KOPT-K1 (cell line): ENCODE results near the gene GAK.

Experiments used
- H3K27ac ChIP-seq: fragments of 200-600 bp; sonication (generic); 2 replicates; pipeline ENCODE4 v1.5.1; 2016; ENCODE audit warnings: antibody characterized with exemption, mild to moderate bottlenecking, low read depth, low read length; ENCODE audit not compliant: poor library complexity, severe bottlenecking
- H3K36me3 ChIP-seq: fragments of 200-600 bp; sonication (generic); 2 replicates; pipeline ENCODE4 v1.5.1; 2017; ENCODE audit warnings: antibody characterized with exemption, mild to moderate bottlenecking, low read length, moderate library complexity; ENCODE audit not compliant: insufficient read depth
- H3K9me3 ChIP-seq: fragments of 200-600 bp; sonication (generic); 2 replicates; pipeline ENCODE4 v1.5.1; 2017; ENCODE audit warnings: antibody characterized with exemption, low read length, mild to moderate bottlenecking; ENCODE audit not compliant: insufficient read depth, poor library complexity, severe bottlenecking

The GAK gene

GRCh38 chr4:889516-889915 is 42.6 kb downstream of the GAK start:
- no peaks in the 10 kb centered on the region for H3K9me3 ChIP-seq
- H3K36me3 ChIP-seq: peaks cover 95% of the 10 kb centered on the region
- no peak overlapping the region for H3K27ac ChIP-seq

DNA sequence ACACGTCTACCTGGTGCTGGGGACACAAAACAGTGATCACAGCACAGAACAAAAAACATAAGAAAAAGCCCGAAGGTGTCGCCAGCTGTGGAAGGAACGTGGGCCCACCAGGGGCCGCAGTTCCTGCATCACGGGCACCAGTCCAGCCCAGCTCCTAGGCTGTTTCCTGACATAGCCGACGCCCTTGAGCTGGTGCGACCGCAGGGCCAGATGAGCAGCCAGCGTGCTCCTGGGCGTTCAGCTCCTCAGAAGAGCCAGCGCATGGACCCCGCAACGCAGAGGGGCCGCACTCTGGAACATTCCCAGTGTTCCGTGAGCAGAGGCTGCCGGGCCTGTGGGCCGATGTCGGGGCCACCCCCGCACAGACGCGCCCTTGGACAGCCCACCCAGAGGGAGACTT is 44.1 kb downstream of the GAK start:
- Histone ChIP-seq H3K9me3 (no peaks in the 10 kb centered on the region), H3K27ac (no peak overlapping the region), H3K36me3 (peaks cover 95% of the 10 kb centered on the region)

- no peak overlapping the region for H3K27ac ChIP-seq
- no peaks in the 10 kb centered on the region for H3K9me3 ChIP-seq
- H3K36me3 ChIP-seq: peaks cover 94% of the 10 kb centered on the region
Measured at GRCh38 chr4:887034-887763, 44.9 kb downstream of the GAK start.

GRCh38 chr4:886244-886643 is 45.9 kb downstream of the GAK start:
- H3K36me3 ChIP-seq: peaks cover 99% of the 10 kb centered on the region
- H3K9me3 ChIP-seq: no peaks in the 10 kb centered on the region
- H3K27ac ChIP-seq: no peak overlapping the region

- H3K9me3 ChIP-seq: no peaks in the 10 kb centered on the region
- H3K27ac ChIP-seq: peak overlapping the region; percentile 33
- peaks cover 98% of the 10 kb centered on the region for H3K36me3 ChIP-seq
Measured at GRCh38 chr4:885353-885752, 46.8 kb downstream of the GAK start.

DNA sequence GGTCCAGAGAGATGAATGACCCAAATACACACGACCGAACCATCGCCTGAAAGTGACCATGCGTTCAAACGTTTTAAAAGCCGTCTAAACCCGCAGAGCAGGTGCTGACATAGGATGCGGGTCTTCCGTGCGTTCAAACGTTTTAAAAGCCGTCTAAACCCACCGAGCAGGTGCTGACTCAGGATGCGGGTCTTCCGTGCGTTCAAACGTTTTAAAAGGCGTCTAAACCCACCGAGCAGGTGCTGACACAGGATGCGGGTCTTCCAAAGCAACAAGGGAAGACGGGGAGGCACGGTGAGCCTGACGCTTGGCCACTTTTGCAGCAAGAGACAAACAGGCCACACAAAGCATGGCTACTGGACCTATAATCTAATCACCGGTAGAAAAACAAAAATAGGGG is 47.2 kb downstream of the GAK start:
- H3K36me3 ChIP-seq: peaks cover 95% of the 10 kb centered on the region
- no peaks in the 10 kb centered on the region for H3K9me3 ChIP-seq
- H3K27ac ChIP-seq: peak overlapping the region; percentile 33

DNA sequence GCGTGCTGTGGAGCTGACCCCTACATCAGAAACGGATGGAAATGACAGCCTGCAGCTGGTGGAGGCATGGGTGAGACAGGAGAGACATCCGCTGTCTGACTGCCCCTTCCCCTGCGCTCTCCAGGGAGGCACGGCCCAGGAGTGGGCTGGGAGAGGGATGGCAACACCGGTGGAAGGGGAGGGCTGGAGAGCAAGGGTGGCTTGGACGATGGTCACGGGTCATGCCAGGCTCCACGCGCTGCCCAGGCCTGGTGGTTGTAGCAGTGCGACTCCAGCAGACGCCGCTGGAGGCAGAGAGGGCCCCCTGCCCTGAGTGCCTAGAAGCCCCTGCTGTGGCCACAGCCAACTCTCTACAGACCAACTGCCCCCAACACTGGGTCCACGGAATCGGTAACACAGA is 47.9 kb downstream of the GAK start:
- Histone ChIP-seq H3K36me3 (peaks cover 88% of the 10 kb centered on the region), H3K27ac (peak overlapping the region; percentile 33), H3K9me3 (no peaks in the 10 kb centered on the region)

GRCh38 chr4:883377-884095 is 48.6 kb downstream of the GAK start:
- H3K36me3 ChIP-seq: peaks cover 86% of the 10 kb centered on the region
- H3K9me3 ChIP-seq: no peaks in the 10 kb centered on the region
- H3K27ac ChIP-seq: no peak overlapping the region

GRCh38 chr4:882646-883045 is 49.5 kb downstream of the GAK start:
- Histone ChIP-seq H3K9me3 (no peaks in the 10 kb centered on the region), H3K36me3 (peaks cover 85% of the 10 kb centered on the region), H3K27ac (no peak overlapping the region)

- no peak overlapping the region for H3K27ac ChIP-seq
- peaks cover 85% of the 10 kb centered on the region for H3K36me3 ChIP-seq
- no peaks in the 10 kb centered on the region for H3K9me3 ChIP-seq
Measured at GRCh38 chr4:881709-882108, 50.4 kb downstream of the GAK start.

DNA sequence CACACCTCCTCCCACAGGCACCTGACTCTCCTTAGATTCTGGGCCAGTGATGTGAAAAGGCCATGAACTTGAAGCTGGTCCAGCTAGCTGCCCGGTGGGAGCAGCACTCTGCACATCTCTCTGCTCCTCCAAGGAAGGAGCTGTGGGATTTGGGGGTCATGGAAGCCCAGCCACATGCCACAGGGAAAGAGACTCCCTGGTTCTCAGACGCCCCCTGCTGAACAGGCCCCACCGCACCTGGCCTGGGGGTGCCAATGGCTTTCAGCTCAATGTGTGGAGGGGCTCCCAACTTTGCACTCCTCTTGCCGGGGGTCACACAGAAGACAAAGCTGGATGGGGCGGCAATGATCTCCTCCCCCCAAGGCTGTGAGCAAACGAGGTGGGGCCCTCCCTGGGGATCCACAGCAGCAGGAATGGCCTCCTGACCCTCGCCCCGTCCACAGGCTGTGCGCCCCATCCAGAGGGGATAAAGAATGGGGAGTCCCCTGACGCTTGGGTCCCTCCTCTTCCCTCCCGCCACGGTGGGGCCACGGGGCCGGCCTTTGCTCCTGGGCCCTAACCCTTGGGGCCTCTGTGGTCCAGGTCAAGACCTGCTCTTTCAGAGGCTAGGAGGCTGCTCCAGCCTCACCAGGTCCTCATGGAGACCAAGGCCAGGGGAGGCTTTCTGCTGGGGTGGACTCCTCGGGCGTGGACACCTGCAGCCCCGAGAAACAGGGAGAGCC is 51.3 kb downstream of the GAK start:
- Histone ChIP-seq H3K36me3 (peaks cover 85% of the 10 kb centered on the region), H3K9me3 (no peaks in the 10 kb centered on the region), H3K27ac (no peak overlapping the region)

DNA sequence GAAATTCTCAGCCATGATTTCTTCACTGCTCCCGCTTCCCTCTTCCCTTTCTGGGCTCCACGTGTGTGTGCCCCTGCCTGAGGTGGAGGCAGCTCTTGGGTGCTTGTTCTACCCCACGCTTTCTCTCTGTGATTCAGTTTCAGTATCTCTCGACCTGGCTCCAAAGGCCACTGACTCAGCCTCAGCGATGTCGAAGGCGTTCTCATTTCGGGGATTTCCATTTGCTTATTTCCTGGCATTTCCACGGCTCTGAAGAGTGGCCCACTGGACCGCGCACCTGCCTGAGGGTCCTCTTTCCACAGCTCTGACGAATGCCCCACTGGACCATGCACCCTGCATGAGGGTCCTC is 52.4 kb downstream of the GAK start:
- peak overlapping the region; percentile 61 for H3K27ac ChIP-seq
- peaks cover 85% of the 10 kb centered on the region for H3K36me3 ChIP-seq
- H3K9me3 ChIP-seq: no peaks in the 10 kb centered on the region

GRCh38 chr4:878796-879728 is 53.1 kb downstream of the GAK start:
- peak overlapping the region; percentile 61 for H3K27ac ChIP-seq
- no peaks in the 10 kb centered on the region for H3K9me3 ChIP-seq
- peaks cover 85% of the 10 kb centered on the region for H3K36me3 ChIP-seq

GRCh38 chr4:877502-877901 is 54.6 kb downstream of the GAK start:
- Histone ChIP-seq H3K36me3 (peaks cover 85% of the 10 kb centered on the region), H3K27ac (no peak overlapping the region), H3K9me3 (no peaks in the 10 kb centered on the region)

DNA sequence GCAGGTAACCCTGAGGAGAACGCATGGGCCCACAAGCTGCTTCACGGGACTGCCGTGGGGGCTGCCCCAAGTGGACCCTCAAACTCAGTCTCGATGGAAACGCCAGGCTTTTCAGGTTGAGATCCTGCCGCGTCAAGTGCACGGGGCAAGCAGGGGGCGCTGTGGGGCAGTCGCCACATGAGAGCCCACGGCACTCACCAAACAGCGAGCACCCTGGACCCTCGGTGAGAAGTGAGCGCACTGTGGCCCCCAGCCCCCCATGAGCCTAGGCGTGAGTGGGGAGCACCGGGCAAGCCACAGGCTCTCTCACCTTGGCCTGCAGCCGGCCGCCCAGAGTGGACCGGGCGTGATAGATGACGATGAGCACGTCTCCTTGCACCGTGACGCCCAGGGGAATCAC is 55.3 kb downstream of the GAK start:
- H3K36me3 ChIP-seq: peaks cover 86% of the 10 kb centered on the region
- H3K27ac ChIP-seq: no peak overlapping the region
- no peaks in the 10 kb centered on the region for H3K9me3 ChIP-seq
